SU-DHL-6 (cell line): Measurements from ENCODE around the gene CRB2.

Experiments
- H2AFZ ChIP-seq: fragments of 200-600 bp; sonication (generic); 2 replicates; pipeline ENCODE4 v1.6.1; 2014; ENCODE audit warnings: low read depth, mild to moderate bottlenecking, moderate library complexity, mixed read lengths, antibody characterized with exemption, low read length; ENCODE audit not compliant: severe bottlenecking
- H3F3A ChIP-seq: fragments of 200-600 bp; shearing (Covaris generic); 2 replicates; pipeline ENCODE4 v1.6.0; 2016; ENCODE audit warnings: antibody characterized with exemption, mild to moderate bottlenecking; ENCODE audit not compliant: insufficient read depth
- H3K27ac ChIP-seq: fragments of 200-600 bp; sonication (generic); 2 replicates; pipeline ENCODE4 v1.5.1; 2016; ENCODE audit warnings: low read depth, mild to moderate bottlenecking, low read length, moderate library complexity, mixed read lengths
- H3K27me3 ChIP-seq: fragments of 200-600 bp; sonication (generic), shearing (Covaris generic); 2 replicates; pipeline ENCODE4 v1.6.0; 2014; ENCODE audit warnings: mild to moderate bottlenecking, low read length
- H3K36me3 ChIP-seq: fragments of 200-600 bp; sonication (generic); 2 replicates; pipeline ENCODE4 v1.6.1; 2014; ENCODE audit warnings: mild to moderate bottlenecking, low read length, mixed read lengths
- H3K4me2 ChIP-seq: fragments of 300-600, 200-600 bp; shearing (Covaris generic), sonication (generic); 2 replicates; pipeline ENCODE4 v1.6.0; 2014; ENCODE audit warnings: low read length, low read depth, mild to moderate bottlenecking; ENCODE audit not compliant: poor library complexity, severe bottlenecking
- H3K4me3 ChIP-seq: fragments of 200-600 bp; sonication (generic); 2 replicates; pipeline ENCODE4 v1.5.1; 2014; ENCODE audit warnings: antibody characterized with exemption, low read length, mild to moderate bottlenecking, mixed read lengths; ENCODE audit not compliant: insufficient read depth, poor library complexity, severe bottlenecking
- H3K79me2 ChIP-seq: fragments of 200-600 bp; sonication (generic); 2 replicates; pipeline ENCODE4 v1.6.1; 2014; ENCODE audit warnings: mild to moderate bottlenecking, low read length, moderate library complexity; ENCODE audit not compliant: insufficient read depth
- H3K9ac ChIP-seq: fragments of 200-600 bp; sonication (generic); 2 replicates; pipeline ENCODE4 v1.7.0; 2014; ENCODE audit warnings: mild to moderate bottlenecking, low read length
- H3K9me2 ChIP-seq: fragments of 200-600 bp; sonication (generic); replicated peaks from 2 replicates; pipeline ENCODE4 v1.6.1; 2014; ENCODE audit warnings: low read length; ENCODE audit not compliant: insufficient read depth
- H3K9me3 ChIP-seq: fragments of 200-600 bp; sonication (generic); 2 replicates; pipeline ENCODE4 v1.6.1; 2014; ENCODE audit warnings: low read length, mixed read lengths; ENCODE audit not compliant: insufficient read depth
- H4K20me1 ChIP-seq: fragments of 200-600 bp; sonication (generic); 2 replicates; pipeline ENCODE4 v1.6.1; 2014; ENCODE audit warnings: low read depth, mild to moderate bottlenecking, antibody characterized with exemption, low read length, moderate library complexity, mixed read lengths
- CTCF ChIP-seq: fragments of 200-600 bp; sonication (generic); IDR thresholded peaks from one replicate; pipeline ENCODE4 v1.5.1; 2017; ENCODE audit warnings: antibody characterized with exemption, mild to moderate bottlenecking, low read length, moderate library complexity; ENCODE audit not compliant: insufficient read depth, poor library complexity, severe bottlenecking
- EZH2phosphoT487 ChIP-seq: fragments of 200-600 bp; sonication (generic), shearing (Covaris generic); conservative IDR thresholded peaks from 2 replicates; pipeline ENCODE4 v1.6.1; 2018; ENCODE audit warnings: mild to moderate bottlenecking, antibody characterized with exemption, low read length, moderate library complexity, mixed read lengths

CRB2 gene

GRCh38 chr9:123349691-123350480 lies 6.1 kb upstream of the CRB2 start:
- no peaks in the 10 kb centered on the region for H3K79me2 ChIP-seq
- H3K4me2 ChIP-seq: peak overlapping the region; percentile 43
- peaks cover 35% of the 10 kb centered on the region; the same call in 1 of the 2 replicates for H3F3A ChIP-seq
- no peak overlapping the region for H3K4me3 ChIP-seq
- H4K20me1 ChIP-seq: no peaks in the 10 kb centered on the region
- no peak overlapping the region for H3K9ac ChIP-seq
- no peak overlapping the region for H3K27ac ChIP-seq
- no peak overlapping the region for H2AFZ ChIP-seq
- no peaks in the 10 kb centered on the region for H3K9me3 ChIP-seq
- H3K9me2 ChIP-seq: no peaks in the 10 kb centered on the region
- no peaks in the 10 kb centered on the region for H3K27me3 ChIP-seq
- peak; percentile 68 for TF ChIP-seq CTCF
- TF ChIP-seq EZH2phosphoT487: no peak
- H3K36me3 ChIP-seq: no peaks in the 10 kb centered on the region

GRCh38 chr9:123350590-123351310 lies 5.2 kb upstream of the CRB2 start:
- Histone ChIP-seq H4K20me1 (no peaks in the 10 kb centered on the region), H3K79me2 (no peaks in the 10 kb centered on the region), H3K4me2 (no peak overlapping the region), H3K4me3 (no peak overlapping the region), H3K9me2 (no peaks in the 10 kb centered on the region), H3F3A (peaks cover 28% of the 10 kb centered on the region; the same call in 1 of the 2 replicates), H3K27ac (no peak overlapping the region), H3K9ac (no peak overlapping the region), H3K9me3 (no peaks in the 10 kb centered on the region), H2AFZ (no peak overlapping the region), H3K27me3 (no peaks in the 10 kb centered on the region), H3K36me3 (no peaks in the 10 kb centered on the region)
- TF ChIP-seq CTCF: no peak
- no peak for TF ChIP-seq EZH2phosphoT487

GRCh38 chr9:123353041-123353440 lies 3.0 kb upstream of the CRB2 start:
- Histone ChIP-seq H3K9ac (no peak overlapping the region), H3K4me3 (no peak overlapping the region), H3F3A (peaks cover 10% of the 10 kb centered on the region; the same call in 1 of the 2 replicates), H3K27ac (no peak overlapping the region), H4K20me1 (no peaks in the 10 kb centered on the region), H3K79me2 (no peaks in the 10 kb centered on the region), H2AFZ (no peak overlapping the region), H3K36me3 (no peaks in the 10 kb centered on the region), H3K27me3 (no peaks in the 10 kb centered on the region), H3K9me2 (no peaks in the 10 kb centered on the region), H3K4me2 (no peak overlapping the region), H3K9me3 (no peaks in the 10 kb centered on the region)
- TF ChIP-seq EZH2phosphoT487: no peak
